Astrocyte (in vitro differentiated cells and primary cell): Measurements from ENCODE around the gene PALLD.

Experiments used
- CTCF ChIP-seq: IDR thresholded peaks from 2 replicates; pipeline ENCODE4 v1.5.1; 2011; ENCODE audit warnings: low read depth, mild to moderate bottlenecking, inconsistent platforms, low read length, moderate library complexity; ENCODE audit not compliant: insufficient read depth
- EZH2 ChIP-seq: IDR thresholded peaks from 2 replicates; pipeline ENCODE4 v1.6.1; 2012; ENCODE audit warnings: mild to moderate bottlenecking, low read length, inconsistent platforms; ENCODE audit not compliant: insufficient read depth

GRCh38 chr4:168830777-168831512 is 334.1 kb downstream of the PALLD start:
- no peak for TF ChIP-seq CTCF
- TF ChIP-seq EZH2, result no peak
